RPMI8226 (cell line): Measurements from ENCODE around the gene ZBTB7C.
A peak's percentile ranks its signal among the peaks of the same experiment; 100 is the strongest.

ENCODE experiments used
- DNase-seq: peaks from one replicate; pipeline ENCODE4 v3.0.0-alpha.2; 2015

Gene ZBTB7C

DNA sequence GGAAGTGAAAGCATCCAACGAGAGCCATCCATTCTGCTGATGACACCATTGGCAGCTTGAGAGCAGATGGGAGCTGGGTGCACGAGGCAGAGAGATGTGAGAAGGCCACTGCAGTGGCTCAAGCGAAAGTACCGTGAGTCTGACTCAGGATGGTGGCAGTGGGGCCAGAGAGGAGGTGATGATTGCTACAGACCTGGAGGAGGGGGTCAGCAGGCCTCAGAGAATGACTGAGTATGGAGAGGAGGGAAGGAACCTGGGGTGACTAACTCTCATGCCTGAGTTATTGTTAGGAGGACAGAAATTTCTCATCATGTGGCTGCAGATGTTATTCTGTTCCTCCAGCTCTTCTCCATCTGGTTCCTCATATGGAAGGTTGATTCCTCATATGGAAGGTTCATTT is 8.8 kb upstream of the ZBTB7C start:
- peak; percentile 27 for DNase-seq

DNA sequence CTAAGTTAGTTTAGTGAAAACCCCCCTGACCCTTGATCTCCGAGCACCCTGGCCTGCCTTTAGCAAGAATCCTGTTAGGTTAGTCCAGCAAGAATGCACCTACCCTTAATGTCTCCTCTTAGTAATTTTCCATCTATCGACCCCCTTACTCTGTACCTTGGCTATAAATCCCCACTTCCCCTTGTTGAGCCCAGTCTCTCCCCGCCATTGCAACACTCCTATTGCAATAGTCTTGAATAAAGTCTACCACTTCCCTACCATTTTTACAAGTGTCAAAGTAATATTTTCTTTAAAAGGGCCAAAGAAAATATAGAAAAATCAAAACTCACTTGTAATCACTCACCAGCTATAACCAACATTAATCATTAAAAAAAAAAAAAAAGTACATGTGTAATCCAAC is 4.2 kb upstream of the ZBTB7C start:
- DNase-seq: no peak

DNA sequence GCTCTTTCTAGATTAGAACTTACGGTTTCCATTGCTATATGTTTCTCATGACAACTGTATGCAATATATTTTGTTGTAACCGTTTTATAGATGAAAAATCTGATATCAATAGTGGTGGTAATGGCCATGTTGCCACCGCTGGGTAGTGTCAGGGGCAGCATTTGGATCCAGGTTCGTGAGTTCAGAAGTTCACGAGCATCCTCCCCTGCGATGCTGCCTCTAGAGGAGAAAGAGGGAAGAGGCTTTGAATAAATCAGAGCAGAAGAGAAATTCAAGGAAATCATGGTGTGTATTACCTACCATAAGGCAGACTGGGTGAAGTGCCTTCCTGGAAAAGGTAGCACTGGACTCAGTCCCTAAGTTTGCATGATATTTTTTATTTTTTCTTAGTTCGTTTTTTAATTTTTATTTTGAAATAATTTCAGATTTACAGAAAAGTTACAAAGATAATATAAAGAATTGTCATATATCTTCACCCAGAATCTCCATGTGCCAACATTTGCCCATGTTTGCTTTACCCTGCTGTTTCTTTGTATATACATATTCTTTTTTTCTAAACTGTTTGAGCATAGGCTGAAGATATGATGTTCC is 3.3 kb upstream of the ZBTB7C start:
- peak; percentile 80 for DNase-seq

DNA sequence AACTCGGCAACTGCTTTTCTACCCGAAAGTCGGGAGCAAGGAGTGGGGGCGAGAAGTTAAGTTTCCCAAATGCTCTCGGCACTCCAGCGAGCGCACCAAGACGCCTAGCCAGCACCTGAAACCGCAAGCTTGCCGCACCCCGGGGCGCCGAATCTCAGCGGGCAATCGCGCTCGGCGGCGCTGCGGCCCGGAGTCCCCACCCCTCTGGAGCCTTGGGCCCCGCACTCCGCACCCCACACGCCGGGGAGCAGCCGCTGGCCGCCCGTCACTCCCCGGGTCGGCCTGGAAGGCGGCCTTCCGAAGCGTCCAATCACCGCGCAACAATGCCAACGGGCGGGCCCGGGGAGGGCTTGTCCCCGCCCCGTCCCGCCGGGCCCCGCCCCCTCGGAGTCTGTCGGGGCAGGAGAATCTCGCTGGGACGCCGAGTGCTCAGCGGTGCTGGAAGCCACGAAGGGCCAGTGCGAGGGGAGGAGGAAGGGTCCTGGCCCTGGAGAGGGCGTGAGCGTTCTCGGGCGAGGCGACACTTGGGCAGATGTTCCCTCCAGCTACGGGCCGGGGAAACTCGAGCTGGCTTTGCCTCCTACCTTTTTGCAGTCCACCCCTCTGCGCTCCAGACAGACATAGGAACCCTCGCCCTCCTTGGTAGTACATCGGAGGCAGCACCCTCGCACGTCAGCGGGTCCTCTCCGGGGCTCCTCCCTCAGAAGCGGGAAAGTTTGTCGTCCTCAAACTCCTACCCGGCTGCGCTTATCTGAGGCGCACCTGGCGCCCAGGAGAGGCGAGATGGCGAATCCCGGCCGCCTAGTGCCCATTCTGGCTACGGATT is 1.1 kb upstream of the ZBTB7C start:
- peak; percentile 95 for DNase-seq

DNA sequence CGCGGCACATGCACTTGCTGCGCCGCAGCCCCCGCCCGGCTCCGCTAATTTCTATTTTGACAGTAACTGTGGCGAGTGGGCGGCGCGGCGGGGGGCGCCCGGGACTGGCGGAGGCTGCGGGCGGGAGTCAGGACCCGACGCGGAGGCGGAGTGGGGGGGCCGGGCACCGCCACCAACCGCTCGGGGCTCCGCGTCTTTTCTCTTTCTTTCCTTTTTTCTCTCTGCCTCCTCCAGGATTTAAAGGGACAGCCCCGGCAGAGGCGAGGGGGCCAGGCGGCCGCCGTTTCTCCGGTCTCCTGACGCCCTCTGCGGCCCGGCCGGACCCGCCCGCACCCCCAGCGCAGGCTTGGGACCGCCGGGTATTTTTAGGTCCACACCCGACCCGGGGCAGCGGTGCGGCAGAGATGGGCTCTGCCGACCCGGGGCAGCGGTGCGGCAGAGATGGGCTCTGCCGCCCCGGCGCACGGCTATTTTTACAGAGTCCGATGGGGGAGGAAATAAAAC is 460 bp upstream of the ZBTB7C start:
- peak; percentile 40 for DNase-seq

DNA sequence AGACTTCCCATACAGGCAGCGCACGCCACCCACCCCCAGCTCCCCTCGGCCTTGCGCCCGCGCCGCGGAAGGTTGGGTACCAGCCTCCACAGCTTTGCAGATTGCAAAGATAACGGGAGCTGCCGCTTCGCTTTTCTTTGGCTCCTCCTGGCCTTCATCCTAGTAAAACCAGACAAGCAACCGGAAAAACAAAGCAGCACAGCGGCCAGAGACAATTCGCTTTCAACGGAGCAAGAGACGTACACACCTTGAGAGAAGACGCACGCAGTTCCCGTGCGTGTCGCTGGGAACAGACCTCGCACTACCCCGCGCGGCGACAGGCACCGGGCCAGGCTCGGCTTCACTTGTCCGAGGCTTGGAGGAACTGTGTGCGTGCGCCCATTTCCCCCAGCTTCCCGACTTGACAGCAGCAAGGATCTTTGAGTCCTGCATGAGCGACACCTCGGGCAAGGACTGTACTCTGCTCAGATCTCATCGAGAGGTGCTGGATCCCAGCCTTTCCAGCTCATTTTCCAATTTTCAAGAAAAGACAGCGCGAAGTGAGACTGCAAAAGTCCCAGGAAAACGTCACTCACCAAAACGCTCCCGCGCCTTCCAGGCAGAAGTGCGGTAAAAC is 964 bp downstream of the ZBTB7C start:
- peak; percentile 22 for DNase-seq

DNA sequence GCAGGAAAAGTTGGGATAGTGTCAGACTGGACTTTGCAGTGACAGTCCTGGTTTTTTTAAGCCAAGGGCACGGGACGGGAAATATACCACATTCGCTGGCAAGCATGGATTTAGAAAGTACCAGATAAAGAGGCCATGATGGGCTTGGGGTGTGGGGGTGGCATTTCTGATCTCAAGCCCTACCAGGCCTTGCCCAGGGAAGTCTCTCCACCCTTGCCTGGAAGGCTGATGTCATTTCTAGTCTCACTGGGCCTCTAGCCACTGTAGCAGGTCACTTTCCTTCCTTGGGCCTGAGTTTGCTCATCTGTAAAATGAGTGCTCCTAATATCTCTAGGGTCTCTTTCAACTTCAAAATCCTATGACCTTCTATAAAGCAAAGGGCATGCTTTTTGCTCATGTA is 1.8 kb downstream of the ZBTB7C start:
- DNase-seq: no peak

DNA sequence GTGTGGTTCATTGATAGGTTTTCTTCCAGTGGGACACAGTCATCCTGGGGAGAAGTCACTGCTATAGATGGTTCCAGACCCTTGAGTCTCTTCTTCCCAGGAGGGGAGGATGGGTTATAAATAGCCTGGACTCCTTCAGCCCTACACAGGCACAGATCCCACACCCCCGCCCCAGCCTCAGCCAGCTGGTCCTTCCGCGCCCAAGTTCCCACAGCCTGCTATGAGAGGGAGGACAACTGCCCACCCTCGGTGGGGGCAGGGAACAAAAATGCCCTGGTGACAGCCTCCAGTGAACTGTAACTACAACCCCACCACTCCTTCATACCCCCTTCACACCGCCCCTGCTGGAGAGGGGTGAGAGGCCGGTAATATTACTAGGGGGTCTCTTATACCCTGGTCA is 3.2 kb downstream of the ZBTB7C start:
- no peak for DNase-seq

DNA sequence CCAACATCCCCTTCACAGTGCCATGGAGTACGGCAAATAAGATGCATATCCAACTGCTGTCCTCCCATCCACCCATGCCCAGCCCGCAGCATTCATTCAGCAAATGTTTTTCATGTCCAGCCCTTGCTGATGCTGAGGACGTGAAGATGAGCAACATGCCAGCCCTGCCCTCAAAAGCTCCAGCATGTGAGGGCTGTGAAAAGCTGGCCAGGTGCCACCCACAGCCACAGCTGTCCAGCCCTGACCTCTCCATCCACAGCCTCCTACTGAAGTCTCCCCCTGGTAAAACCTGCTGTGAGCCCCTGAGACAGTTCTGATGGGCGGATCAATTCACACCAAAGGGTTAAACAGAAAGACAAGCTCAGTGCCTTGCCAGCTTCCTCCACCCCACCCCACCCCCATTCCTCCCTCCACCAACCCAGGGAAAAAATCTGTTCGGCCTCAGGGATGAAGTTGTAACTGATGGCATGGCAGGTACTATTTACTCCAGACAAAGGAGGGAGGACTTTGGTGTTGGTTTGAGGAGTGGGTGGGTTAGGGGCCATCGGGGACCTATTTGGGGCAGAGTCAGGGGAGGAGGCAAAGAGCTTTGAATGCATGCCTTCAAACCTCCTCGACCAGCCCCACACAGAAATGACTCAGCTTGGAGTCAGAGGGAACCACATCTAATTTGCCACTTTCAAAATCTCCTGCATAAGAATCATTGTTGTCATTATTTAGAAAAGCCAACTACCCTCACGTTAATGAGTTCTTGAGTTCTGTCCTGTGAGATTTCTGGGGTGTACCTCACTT is 4.3 kb downstream of the ZBTB7C start:
- peak; percentile 12 for DNase-seq

DNA sequence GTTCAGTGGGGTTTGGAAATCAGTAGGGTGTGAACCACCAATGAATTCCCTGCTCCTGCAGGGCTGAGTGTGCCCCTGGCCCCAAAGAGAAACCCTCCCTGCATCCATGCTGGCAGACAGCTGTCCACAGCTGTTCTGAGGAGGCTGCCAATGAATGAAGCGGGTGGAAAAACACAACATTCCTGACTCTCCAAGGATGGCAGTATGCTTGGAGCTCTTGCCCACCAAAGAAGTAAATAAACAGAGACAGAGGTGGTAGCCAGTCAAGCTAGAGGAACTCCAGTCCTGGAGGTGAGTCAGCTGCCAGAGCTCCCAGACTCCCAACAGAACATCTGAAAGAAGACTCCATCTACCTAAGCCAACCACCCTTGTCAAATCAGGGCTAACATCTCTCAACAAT is 6.2 kb downstream of the ZBTB7C start:
- no peak for DNase-seq

DNA sequence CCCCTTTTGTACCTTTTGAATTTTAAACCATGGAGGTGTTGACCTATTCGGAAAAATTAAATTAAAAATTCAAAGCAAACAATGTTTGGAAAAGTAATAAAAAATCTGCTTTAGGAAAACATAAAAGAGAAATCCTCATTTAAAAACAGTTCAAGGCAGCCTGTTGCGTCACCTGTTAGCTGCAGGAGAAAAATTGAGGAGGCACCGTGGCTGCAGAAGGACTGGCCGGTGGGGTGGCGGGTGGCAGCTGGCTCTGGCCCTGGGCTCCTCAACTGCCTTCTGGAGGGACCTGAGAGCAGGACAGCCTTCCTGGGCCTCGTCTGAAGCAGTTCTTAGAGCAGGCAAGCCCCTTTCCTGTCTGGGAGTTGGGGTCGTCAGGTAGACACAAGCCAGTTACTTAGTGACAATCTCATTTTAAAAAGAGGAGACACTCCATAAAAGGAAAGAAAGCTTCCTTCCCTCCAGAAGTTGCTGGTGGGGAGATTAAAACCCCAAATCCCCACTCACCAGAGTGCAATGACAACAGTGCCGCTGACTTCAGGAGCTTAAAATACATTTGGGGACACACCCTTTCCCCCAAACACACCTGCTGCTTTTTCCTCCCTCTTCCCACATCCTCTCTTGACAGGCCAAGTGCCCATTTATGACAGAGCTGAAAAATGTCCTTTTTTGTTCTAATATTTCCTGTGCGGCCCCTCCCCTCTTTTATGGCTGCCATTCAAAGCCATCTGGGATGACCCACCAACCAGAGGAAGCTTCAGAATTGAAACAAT is 9.7 kb downstream of the ZBTB7C start:
- peak; percentile 67 for DNase-seq

DNA sequence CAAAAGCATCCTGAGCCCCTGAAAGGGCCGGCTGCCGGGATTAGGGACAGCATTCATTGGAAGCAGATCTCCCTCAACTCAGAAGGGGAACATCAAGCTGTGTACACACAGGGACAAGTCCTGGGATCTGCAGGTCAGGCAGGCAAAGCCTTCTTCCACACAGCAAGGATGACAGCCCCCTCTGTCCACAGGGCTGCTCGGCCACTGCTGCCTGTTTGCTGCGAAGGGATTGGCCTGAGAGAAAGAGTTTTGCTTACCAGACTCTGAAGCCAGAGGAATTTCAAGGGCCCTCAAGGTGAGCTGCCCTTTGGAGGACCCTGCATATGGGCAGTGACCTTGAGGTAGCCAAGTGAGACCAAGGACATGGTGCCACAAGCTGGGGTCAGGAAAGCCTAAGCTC is 11.1 kb downstream of the ZBTB7C start:
- no peak for DNase-seq

DNA sequence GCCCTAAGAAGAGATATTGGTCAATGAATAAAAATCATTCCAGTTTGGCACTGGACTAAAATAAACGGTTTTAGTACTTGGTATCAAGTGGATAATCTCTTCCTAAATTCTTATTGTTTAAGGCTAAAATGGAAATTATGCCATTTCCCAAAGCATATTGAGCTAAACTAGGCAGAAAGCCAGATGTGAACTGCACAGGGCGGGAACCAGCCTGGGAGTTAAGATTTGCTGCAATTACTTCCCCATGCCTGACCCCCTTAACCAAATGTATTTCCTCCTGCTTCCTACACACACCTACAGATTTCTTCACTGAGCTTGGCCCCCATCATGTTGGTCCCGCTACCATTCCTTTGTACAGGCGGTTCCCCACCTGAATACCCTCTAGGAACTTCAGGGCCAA is 12.2 kb downstream of the ZBTB7C start:
- no peak for DNase-seq

DNA sequence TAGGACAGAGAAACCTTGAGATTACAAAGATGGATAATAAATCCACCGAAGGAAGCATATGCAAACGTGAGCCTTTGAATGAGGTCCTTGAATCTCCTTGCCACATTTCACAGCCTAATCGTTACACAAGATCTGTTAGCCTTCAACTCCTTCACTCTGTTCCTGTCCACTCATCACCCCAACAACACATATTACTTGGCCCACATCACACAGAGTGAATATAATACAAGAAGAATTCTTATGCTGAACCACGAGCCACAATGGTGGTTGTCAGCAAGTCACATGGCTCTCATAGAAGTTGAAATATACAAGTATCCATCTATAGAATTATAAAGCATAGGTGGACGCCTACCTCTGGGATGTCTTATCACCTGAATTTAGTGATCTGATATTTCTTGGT is 12.6 kb downstream of the ZBTB7C start:
- DNase-seq: no peak

DNA sequence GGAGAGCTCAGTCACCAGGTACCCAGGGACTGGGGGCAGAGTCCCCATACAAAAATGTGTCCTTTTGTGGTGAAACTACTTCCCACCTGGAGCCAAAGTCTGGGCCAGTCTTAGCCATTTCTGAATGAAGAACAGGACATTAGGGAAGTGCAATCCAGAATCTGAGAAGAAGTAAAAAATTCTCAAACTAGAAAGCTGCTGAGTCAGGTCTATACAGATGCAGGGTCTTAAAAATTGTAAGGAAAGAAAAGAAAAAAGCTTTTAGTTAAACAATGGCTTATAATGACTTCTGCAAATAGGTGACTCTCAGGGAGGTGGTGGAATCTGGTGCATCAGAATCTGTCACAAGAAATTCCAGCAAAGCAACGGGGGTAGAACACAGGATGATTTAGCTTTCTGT is 13.5 kb downstream of the ZBTB7C start:
- DNase-seq: no peak

DNA sequence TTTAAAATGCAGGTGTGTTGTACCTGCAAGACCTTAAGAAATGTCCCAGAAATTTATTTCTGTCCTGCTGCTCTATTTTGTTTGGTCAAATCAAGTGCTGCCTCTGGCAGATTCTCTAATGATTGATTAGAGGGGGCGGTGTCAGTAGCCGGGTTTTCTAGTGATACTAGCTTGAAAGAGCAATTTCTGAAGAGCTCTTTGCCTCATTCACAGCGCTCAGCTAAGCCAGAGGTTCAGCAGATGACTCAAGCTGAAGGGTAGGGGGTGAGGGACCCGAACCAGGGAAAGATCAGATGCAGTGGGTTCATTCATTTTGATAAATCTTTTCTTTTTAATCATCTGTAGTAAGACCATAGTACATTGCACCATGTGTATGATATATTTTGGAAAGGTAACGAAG is 15.0 kb downstream of the ZBTB7C start:
- DNase-seq: no peak

DNA sequence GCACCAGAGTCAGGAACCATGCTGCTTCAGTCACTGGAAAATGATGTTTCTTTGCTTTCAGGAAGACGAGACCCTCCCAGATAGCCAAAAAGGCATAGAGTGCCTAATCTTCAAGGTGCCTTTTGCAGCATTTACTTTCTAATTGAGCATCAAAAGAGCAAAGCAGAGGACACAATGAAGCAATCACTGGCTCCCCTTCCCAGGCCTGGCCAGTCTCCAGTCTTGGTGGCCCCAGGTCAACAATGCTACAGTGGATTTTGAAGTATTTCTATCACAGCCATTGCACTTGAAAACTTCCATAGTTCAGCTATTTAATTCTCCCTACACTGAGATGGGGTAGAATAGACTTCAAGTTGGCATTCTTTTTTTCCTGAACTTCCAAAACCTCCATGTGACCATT is 15.4 kb downstream of the ZBTB7C start:
- DNase-seq: no peak

DNA sequence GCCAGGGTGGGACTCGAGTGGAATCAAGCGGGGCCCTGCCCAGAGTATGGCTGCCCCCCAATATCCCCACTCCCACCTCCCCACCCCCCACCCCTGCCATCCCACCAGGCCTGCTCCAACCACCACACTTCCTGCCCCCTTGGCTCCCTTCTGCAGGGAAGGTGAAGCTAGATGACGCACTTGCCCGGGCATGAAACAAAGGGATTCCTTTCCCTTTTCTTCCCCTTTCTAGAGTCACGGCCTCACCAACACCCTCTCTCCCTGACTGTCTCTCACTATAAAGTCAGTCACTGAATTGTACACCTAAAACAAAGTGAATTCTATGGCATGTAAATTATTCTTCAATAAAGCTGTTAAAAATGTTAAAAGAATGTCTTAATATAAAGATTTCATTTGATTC is 16.0 kb downstream of the ZBTB7C start:
- DNase-seq: no peak

DNA sequence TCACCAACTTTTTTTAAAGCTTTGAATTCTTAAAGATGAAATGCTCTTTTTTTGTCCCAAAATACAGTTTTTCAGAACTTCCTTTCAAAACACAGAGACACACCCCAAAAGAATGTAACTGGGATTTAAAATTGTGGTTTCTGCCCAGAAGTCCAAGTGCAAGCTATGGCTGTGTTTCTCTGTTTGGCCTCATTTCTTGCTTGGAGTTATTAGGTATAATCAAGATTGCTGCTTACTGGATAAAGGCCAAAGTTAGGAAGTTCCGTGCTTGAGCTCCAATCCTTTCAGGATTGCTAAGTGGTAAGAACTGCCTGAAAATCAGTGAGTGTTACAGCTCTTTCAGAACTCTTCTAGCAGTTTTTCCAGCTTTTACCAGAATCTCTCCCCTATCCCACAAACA is 16.9 kb downstream of the ZBTB7C start:
- DNase-seq: no peak

DNA sequence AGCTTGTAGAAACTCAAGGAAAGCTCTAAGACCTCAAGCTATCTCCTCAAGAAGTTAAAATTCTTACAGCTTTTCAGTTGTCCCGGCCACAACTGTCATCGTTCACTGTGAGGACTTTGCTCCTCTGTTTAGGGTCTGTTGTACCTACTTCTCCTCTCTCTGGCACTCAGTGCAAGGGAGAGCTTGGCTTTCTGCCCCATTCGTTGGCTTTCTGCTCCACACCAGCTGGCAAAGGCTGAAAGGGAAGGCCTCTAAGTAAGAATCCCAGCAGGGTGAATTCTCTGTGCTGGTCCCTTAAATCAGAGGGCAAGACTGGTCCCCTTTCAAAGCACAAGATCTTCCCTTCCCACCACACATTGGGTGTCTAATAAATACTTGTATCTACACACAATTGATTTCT is 17.3 kb downstream of the ZBTB7C start:
- peak; percentile 44 for DNase-seq

DNA sequence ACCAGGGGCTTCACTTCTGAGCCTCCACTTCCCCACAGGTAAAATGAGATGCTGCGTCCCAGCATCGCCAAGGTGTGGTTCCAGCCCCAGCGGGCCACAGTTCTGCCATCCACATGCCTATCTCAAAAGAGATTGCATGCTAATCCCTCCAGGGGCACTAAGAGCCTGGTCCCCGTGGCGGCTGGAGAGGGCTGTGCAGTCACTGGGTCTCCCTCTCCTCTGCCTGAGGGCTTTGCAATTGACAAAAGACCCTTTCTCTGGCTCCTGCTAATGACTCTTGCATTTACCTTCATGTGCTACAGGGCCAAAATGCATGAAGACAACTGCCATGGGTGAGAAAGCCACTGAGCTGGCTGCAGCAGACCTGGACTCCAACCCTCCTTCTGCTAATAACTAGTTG is 18.5 kb downstream of the ZBTB7C start:
- DNase-seq: no peak

DNA sequence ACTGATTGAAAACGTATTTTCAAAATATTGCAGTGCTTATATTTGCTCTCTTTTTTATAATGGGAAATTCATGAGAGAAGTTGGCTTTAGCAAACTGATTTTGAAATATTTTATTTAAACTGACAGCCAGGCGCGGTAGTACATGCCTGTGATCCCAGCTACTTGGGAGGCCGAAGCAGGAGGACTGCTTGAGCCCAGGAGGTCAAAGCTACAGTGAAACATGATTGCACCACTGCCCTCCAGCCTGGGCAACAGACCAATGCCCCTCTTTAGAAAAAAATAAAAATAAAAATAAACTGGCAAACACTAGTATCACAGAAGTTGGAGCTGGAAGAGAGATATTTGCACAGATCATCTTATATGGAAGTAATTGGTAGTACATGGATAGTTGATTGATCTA is 20.7 kb downstream of the ZBTB7C start:
- DNase-seq: no peak

DNA sequence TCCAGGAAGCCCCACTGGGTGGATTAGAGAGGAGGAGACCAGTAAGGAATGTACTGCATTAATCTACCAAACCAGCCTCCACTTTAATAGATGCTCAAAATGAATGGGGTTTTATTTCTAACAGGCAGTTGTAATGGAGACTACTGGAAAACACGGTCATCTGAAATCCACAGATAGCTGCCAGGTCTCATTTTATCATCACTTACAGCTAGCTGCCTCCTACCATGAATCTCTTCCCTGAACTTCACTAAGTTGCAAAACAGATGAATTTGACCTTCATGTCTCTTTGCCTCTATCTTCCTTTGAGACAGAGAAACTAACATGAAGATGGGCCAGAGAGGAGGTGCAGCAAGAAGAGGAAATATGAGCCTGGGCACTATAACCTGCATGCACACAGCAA is 21.9 kb downstream of the ZBTB7C start:
- no peak for DNase-seq
